GM18505 (cell line): ENCODE measurements around the gene LNX2.

Source experiments
- ATAC-seq: cut with Tn5 transposase; IDR thresholded peaks from one replicate; pipeline ENCODE4 v1.9.1; 2021; ENCODE audit not compliant: unreplicated experiment
- POLR2A ChIP-seq: IDR thresholded peaks from 4 replicates; pipeline ENCODE4 v1.6.1; 2011; ENCODE audit warnings: borderline replicate concordance; ENCODE audit not compliant: insufficient read depth, insufficient read length; ENCODE audit errors: extremely low read depth

The LNX2 gene

GRCh38 chr13:27620377-27621115, at the start of gene LNX2:
LNX2 (minus strand) TSS chr13:27620529; CDS start chr13:27581703, 38,826 bp downstream.
- TF ChIP-seq POLR2A: peak; percentile 29
- peak; percentile 84 for ATAC-seq

DNA sequence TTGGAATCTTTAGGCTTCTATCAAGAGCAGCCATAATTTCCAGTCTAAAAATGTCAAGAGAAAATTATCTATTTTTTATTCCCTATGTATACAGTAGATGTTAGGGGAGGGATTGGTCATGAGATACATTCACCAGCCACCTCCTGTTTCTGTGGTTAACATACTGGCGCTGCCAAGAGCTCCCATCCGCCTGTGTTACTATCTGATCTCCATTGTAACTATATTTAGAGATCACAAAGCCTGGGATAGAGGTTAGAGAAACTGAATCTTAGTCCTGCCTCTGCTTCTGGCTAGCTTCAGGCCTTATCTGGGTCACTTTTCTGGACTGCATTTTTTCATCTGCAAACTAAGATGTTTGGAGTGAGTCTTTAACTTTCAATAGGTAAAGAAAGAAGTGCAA, 47.6 kb upstream of the LNX2 start:
- TF ChIP-seq POLR2A: no peak
- no peak for ATAC-seq

DNA sequence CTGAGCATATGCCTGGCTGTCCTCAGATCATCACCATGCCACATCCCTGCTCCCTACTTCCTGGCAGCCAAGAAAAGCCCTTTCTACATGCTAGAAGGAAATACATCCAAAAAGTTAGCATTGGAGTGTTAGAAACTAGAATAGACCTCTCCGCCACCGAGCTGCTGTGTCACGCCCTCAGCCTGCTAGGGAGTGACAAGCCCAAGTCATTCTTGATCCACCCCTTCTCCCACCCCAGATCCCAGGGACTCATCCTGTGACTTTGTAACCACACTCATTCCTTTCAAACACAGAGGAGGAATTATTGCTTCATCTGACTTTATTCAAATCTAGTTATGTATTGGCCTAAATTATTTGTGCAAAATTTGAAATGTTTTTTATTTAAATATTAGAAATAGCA, 46.6 kb upstream of the LNX2 start:
- ATAC-seq: no peak
- TF ChIP-seq POLR2A: no peak

DNA sequence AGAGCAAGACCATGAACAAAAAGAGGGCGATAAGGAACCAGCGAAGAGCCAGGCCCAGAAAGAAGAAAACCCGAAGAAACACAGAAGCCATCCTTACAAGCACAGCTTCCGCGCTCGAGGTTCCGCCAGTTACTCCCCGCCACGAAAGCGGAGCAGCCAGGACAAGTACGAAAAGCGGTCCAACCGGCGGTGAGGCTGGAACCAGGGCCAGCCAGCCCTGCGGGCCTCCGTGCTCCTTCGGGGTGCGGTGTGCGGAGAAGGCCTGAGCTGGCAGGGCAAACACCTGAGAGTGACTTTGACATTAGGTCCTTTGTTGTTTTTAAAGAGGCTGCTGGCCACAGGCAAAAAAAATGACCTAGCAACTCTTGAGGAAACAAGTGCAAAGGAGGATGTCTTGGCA, 45.4 kb upstream of the LNX2 start:
- no peak for ATAC-seq
- no peak for TF ChIP-seq POLR2A

- no peak for TF ChIP-seq POLR2A
- ATAC-seq: no peak
These were observed 45.0 kb upstream of the LNX2 start for GRCh38 chr13:27665333-27665732.

DNA sequence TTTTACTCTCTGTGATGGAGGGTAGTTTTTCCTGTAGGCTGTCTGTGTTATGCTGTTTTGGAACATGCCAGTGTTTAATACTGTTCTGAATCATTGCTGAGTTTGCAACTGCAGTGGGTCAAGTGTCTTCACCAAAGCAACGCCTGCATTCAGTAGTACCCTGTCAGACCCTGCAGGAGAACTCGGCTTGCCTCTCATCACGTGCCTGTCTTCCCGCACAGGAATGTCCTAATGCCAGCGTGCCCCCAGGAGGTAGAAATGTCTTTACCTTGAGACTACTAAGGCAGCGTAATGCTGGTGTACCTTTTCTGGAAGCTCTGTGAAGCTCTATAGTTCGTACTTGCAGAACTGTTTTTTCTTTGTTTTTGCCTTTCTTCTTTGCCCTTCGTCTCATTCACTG, 43.6 kb upstream of the LNX2 start:
- no peak for ATAC-seq
- TF ChIP-seq POLR2A: no peak

DNA sequence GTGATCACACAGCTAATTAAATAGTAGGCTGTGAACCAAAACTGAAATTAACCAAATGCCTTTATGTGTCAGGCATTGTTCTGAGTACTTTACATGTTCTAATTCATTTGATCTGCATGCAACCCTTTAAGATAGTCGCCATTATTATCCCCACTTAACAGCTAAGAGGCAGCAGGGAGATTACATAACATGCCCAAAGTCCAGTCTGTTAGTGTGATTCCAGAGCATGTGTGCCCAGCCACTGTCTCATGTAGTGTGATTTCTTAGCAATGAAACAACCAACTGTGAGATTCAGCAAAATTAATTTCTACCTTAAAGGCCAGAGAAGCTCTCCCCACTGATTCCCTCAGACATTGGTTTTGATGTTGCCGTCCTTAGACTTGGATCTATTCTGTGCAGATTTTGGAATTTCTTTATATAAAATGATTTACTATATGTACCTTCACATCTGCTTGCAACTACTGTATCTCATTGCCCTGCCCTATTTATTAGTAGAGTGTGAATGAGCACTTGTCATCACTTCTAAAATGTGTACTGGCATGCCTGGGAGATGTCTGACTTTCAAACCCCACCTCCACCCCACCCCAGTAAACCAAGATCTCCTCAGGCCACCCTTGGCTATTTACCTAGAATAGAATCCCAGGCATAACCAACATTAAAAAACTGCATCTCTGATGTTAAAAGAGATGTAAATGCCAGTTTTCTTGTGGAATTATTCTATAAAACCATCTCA, 42.6 kb upstream of the LNX2 start:
- no peak for ATAC-seq
- no peak for TF ChIP-seq POLR2A

GRCh38 chr13:27661017-27661416, 40.7 kb upstream of the LNX2 start:
- TF ChIP-seq POLR2A: no peak
- no peak for ATAC-seq

- no peak for TF ChIP-seq POLR2A
- ATAC-seq: no peak
These were observed 40.2 kb upstream of the LNX2 start for GRCh38 chr13:27660511-27660910.

DNA sequence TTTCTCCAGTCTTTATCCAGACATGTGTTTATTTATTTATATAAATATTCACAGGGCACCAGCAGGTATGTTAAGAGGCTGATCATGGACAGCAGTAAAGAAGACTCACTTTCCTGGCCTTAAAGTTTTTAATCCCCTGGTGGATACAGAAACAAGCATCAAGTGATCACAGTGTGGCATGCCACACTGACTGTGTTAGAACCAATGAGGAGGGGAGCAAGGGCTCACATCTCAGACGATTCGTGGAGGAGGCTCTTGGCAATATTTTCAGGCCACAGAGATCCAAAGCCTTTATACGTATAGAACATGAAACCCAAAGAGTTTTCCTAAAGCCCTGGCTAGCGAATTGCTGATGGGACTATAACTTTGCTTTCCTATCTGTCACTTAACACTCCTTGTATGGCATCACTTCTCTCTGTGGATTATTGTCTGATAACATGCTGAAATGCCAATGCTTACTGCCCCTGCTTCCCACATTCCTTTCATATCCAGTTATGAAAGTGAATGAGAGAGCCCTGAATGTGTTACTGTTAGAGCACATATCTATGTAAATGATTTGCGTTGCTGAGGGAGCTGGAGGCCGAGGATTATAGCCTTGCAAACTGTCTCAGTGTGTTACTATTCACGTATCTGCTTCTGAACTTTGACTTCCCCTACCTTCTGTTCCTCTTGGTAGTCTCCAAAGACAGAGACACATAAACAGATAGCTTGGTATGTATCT, 39.0 kb upstream of the LNX2 start:
- no peak for TF ChIP-seq POLR2A
- ATAC-seq: no peak

DNA sequence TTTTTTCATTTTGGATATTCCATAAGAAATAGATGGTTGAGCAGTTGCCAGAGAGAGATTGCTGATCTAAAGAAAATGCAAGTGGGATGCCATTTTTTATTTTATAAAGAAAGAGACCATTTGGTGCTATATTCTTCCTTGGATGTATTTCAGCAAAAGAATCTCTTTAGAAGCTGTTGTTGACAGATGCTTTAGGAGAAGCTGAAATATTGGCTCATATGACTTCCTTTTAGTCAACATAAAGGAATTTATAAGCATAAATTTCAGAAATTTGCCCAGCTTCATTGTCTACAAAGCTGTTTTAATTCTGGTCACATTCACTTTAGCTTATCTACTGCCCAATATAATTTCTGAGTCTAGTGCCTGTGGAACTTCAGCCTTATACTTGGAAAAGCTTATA, 38.2 kb upstream of the LNX2 start:
- no peak for ATAC-seq
- no peak for TF ChIP-seq POLR2A

DNA sequence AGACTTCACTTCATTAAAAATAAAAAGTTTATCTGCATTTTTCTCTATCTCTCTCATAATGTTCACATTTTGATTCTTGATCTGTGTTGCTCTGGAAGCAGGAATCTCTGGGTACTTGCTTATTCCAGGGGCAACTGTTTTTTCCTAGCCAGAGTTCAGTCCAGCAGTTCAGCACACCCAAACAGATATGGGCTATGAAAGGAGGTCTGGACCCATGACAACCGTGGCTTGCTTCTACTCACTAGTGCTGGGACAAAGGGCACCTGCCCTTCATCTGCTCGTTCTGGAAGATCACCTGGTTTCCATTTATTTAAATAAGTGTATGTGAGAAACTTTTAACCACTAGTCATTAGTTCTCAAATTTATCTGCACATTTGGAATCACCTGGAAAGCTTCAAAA, 37.4 kb upstream of the LNX2 start:
- ATAC-seq: no peak
- no peak for TF ChIP-seq POLR2A

DNA sequence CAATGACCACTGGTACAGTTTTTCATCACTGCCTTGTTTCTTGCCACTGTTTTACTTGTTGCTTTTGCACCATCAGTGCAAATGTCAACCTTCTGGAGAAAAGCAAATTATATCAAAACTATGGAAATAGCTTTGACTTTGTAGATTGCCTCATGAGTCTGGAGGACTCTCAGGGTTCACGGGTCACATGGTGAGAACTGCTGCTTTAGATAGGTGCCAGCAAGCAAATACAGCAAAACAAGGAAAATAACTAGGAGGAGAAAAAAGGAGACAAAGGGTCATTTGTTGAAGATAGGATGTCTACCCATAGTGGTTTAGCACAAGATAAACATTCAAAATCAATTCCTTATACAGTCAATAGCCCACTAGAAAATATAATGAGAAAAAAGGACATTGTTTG, 34.5 kb upstream of the LNX2 start:
- no peak for ATAC-seq
- TF ChIP-seq POLR2A: no peak

GRCh38 chr13:27654059-27654458, 33.7 kb upstream of the LNX2 start:
- TF ChIP-seq POLR2A: no peak
- no peak for ATAC-seq
